Right lobe of liver (tissue), 6 donors: ENCODE measurements around the gene MGST1. TPM values are rescaled to one million over a fixed set of nuclear protein-coding genes. Genes with fewer than 3 reads are reported as not detected.
"Not testable (repeated sequence)": the region's sequence is repeated elsewhere in the genome, so short reads cannot be mapped to it uniquely, and the experiment has no call there.

Source experiments
- ATAC-seq, 4 donors: fragments of 200-7000 bp; cut with Tn5 transposase; one replicate each; pipeline ENCODE4 v1.9.1; 2020; ENCODE audit warnings: mild to moderate bottlenecking in 4 of 4, moderate library complexity in 4 of 4
- DNase-seq, 3 donors: peaks; one replicate each; pipeline ENCODE4 v3.0.0-alpha.2; 2020
- H3K27ac ChIP-seq, 3 donors: fragments of 200-600 bp; one replicate each; pipeline ENCODE4 v1.8.0; 2022
- H3K27me3 ChIP-seq, 2 donors: fragments of 200-600 bp; one replicate each; pipeline ENCODE4 v1.8.0; 2022
- H3K36me3 ChIP-seq, 4 donors: fragments of 200-600 bp; sonication (generic) in 1 of 4; one replicate each; pipeline versions ENCODE4 v1.5.1 to v1.8.0; 2017 to 2022; ENCODE audit warnings: control low read depth in 1 of 4
- H3K4me1 ChIP-seq, 4 donors: fragments of 200-600 bp; sonication (generic) in 1 of 4; one replicate each; pipeline versions ENCODE4 v1.5.1 to v1.8.0; 2017 to 2022; ENCODE audit warnings: control low read depth in 1 of 4
- H3K4me3 ChIP-seq, 3 donors: fragments of 200-600 bp; one replicate each; pipeline ENCODE4 v1.8.0; 2022
- H3K9me3 ChIP-seq, 4 donors: fragments of 200-600 bp; sonication (generic) in 1 of 4; one replicate each; pipeline versions ENCODE4 v1.5.1 to v1.8.0; 2017 to 2022; ENCODE audit warnings: control low read depth in 1 of 4
- CTCF ChIP-seq, 4 donors: fragments of 200-600 bp in 3 of 4; fragments of 450-650 bp in 1 of 4; IDR thresholded peaks; one replicate each; pipeline versions ENCODE4 v1.5.1 to v1.8.0; 2016 to 2022; ENCODE audit warnings: antibody characterized with exemption in 4 of 4, mild to moderate bottlenecking in 2 of 4
- POLR2A ChIP-seq: fragments of 450-650 bp; IDR thresholded peaks from one replicate; pipeline ENCODE4 v1.6.1; 2017; ENCODE audit warnings: antibody characterized with exemption, mild to moderate bottlenecking
- WGBS: methylation state at CpG from one replicate; pipeline ENCODE4 v1.1.6; 2018; ENCODE audit warnings: low coverage, low lambda C conversion rate; ENCODE audit not compliant: insufficient coverage; ENCODE audit errors: missing lambda C conversion rate; 5-methylcytosine and 5-hydroxymethylcytosine counted together
- intact Hi-C, 2 donors: fragments of 100-400 bp; cut with DNase I; formaldehyde crosslinking; loops; one replicate each; pipeline versions ENCODE4 v1.11.2 to v1.14.1; 2022
- total RNA-seq, 6 experiments: library from RNA; depleted of rRNA in 2 of 6; stranded (reverse); fragments of >200 nt in 2 of 6; fragmentation: NEBNext Ultra II Directional in 3 of 6; extraction: Animal tissue kit (Norgen Biotek cat#: 25700) in 3 of 6; gene quantifications; one replicate each; pipeline versions ENCODE4 v1.1.0 to v1.2.4, GENCODE V29; 2016 to 2023
- donor health status: DM: no; HTN: yes; CAD: no.
- donor health status: DM: no; HTN: no; CAD: no.
- donor health status: DM: no; HTN: no; CAD: no.
- donor health status: DM: no; HTN: yes; CAD: no.
- donor health status: DM: no; HTN: yes; CAD: no.

The MGST1 gene
- total RNA-seq, 6 experiments from 2014 or later: 1,196 to 2,327 (median 1,308) TPM

DNA sequence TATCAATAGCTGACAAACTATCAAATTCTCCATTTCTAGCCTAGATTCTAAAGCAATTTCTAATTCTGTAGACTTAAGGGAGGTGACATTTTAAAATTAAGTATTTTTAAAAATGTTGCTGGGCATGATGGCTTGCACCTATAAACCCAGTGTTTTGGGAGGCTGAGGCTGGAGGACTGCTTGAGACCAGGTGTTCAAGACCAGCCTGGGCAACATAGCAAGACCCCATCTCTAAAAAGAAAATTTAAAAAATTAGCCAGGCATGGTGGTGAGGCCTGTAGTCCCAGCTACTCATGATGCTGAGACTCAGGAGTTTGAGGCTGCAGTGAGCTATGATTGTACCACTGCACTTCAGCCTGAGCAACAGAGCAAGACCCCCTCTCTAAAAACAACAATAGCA lies 15.1 kb downstream of the MGST1 start:
- H3K27me3 ChIP-seq: no peaks in the 10 kb centered on the region
- peaks cover 0 to 2% (median 0%) of the 10 kb centered on the region in 4 donors for H3K4me1 ChIP-seq
- H3K27ac ChIP-seq: no peak overlapping the region
- ATAC-seq (no peak), DNase-seq (no peak)
- no peaks in the 10 kb centered on the region for H3K9me3 ChIP-seq
- no peak for TF ChIP-seq POLR2A
- TF ChIP-seq CTCF (IDR thresholded peaks at IDR 0.05): no peak
- intact Hi-C loops: loop anchor here in 1 of 2 donors (10.0 kb wide), 1 partner anchor 178 kb away; no protein-coding TSS in a partner anchor
- peaks cover 0 to 72% (median 26%) of the 10 kb centered on the region in 4 donors for H3K36me3 ChIP-seq
- H3K4me3 ChIP-seq: no peak overlapping the region

DNA sequence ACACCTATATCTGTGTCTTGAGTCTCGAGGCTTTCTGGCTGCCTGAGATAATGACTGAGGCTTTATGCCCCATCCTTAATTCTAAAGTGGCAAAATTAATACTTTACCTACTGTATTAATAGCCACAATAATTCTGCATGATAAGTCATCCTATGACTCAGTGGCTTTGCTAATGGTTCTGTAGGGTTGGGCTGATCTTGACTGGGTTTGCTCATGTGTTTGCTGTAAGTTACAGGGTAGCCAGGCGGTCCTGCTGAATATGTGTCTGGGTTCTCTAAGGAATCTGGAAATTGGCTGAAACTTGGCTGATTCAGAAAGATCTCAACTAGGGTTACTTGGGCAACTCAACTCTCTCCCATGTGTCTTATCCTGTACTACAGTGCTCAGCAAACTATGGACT lies 21.7 kb downstream of the MGST1 start:
- Histone ChIP-seq H3K27me3 (no peaks in the 10 kb centered on the region), H3K9me3 (no peaks in the 10 kb centered on the region), H3K4me3 (no peak overlapping the region), H3K4me1 (no peaks in the 10 kb centered on the region), H3K27ac (no peak overlapping the region), H3K36me3 (peaks cover 0 to 10% (median 1%) of the 10 kb centered on the region in 4 donors)
- intact Hi-C loops: loop anchor here in 1 of 2 donors (10.0 kb wide), 1 partner anchor 184 kb away; no protein-coding TSS in a partner anchor
- no peak for TF ChIP-seq POLR2A
- no peak for TF ChIP-seq CTCF (IDR thresholded peaks at IDR 0.05)
- ATAC-seq (no peak), DNase-seq (no peak)
- WGBS: 88% methylated on average over 2 of the region's 2 CpGs

- intact Hi-C loops: no loop called here
- ATAC-seq (no peak), DNase-seq (no peak)
- no peak for TF ChIP-seq CTCF (IDR thresholded peaks at IDR 0.05)
- TF ChIP-seq POLR2A: no peak
- Histone ChIP-seq H3K27ac (no peak overlapping the region), H3K36me3 (peaks cover 0 to 3% (median under 1%) of the 10 kb centered on the region in 4 donors), H3K9me3 (no peaks in the 10 kb centered on the region), H3K4me1 (no peaks in the 10 kb centered on the region), H3K4me3 (no peak overlapping the region), H3K27me3 (no peaks in the 10 kb centered on the region)
- WGBS: 36% methylated on average over 1 of the region's 1 CpG
Observed at GRCh38 chr12:16370096-16370495, 22.7 kb downstream of the MGST1 start.

GRCh38 chr12:16382652-16383312 lies 35.3 kb downstream of the MGST1 start:
- H3K27ac ChIP-seq, ATAC-seq, H3K27me3 ChIP-seq, H3K36me3 ChIP-seq, intact Hi-C loops, H3K9me3 ChIP-seq: not testable (repeated sequence)
- DNase-seq: peak in 1 of 3 donors; percentile 56
- 45% methylated on average over 9 of the region's 21 CpGs for WGBS
- H3K4me1 ChIP-seq: peaks cover 0 to 14% (median 0%) of the 10 kb centered on the region in 4 donors
- H3K4me3 ChIP-seq: peak overlapping the region in 1 of 3 donors; percentile 2

- WGBS: 85% methylated on average over 5 of the region's 5 CpGs
Observed at GRCh38 chr12:16384732-16385131, 37.3 kb downstream of the MGST1 start.

More at GRCh38 chr12:16384732-16385131, 37.3 kb downstream of the MGST1 start:
- intact Hi-C loops: no loop called here
- Histone ChIP-seq H3K9me3 (no peaks in the 10 kb centered on the region), H3K4me1 (peaks cover 0 to 14% (median 0%) of the 10 kb centered on the region in 4 donors), H3K4me3 (no peak overlapping the region), H3K36me3 (no peaks in the 10 kb centered on the region), H3K27me3 (no peaks in the 10 kb centered on the region), H3K27ac (no peak overlapping the region)
- TF ChIP-seq POLR2A (no peak), CTCF (IDR thresholded peaks at IDR 0.05) (no peak)
- DNase-seq: no peak
- no peak for ATAC-seq
